H1 (cell line): ENCODE measurements around the gene ZNF747. TPM values are rescaled to one million over a fixed set of nuclear protein-coding genes. Genes with fewer than 3 reads are reported as not detected.

Experiments
- CTCF ChIA-PET: fragments of 300-600 bp; sonication (Branson Sonifier 250); formaldehyde crosslinking; loops from one replicate; lab custom pipeline; 2021; ENCODE audit not compliant: partially characterized antibody; lab: Charles Lee
- POLR2A ChIA-PET: fragments of 300-600 bp; sonication (Branson Sonifier 250); formaldehyde crosslinking; loops from one replicate; lab custom pipeline; 2021; ENCODE audit warnings: inconsistent platforms; ENCODE audit not compliant: partially characterized antibody; lab: Charles Lee
- DNase-seq, 2 experiments: peaks; one replicate each; pipeline versions ENCODE4 v3.0.0 to v3.0.0-alpha.2; 2010 to 2022; ENCODE audit warnings: low spot score in 2 of 2, low read depth in 1 of 2, mixed read lengths in 1 of 2
- FAIRE-seq: peaks from 2 replicates; lab custom pipeline; 2011; peaks lifted over from hg19 to GRCh38; lab: Jason Lieb, UNC
- H2AFZ ChIP-seq: 2 replicates; pipeline ENCODE4 v1.8.1; 2012; ENCODE audit warnings: low read length, inconsistent platforms
- H2AK5ac ChIP-seq: 2 replicates; pipeline ENCODE4 v1.6.1; 2013; ENCODE audit warnings: low read depth, low read length
- H2BK120ac ChIP-seq: replicated peaks from 2 replicates; pipeline ENCODE3; 2013; ENCODE audit warnings: low read depth, low read length, inconsistent platforms
- H2BK12ac ChIP-seq: 2 replicates; pipeline ENCODE4 v1.6.1; 2013; ENCODE audit warnings: low read depth, low read length
- H2BK15ac ChIP-seq: 2 replicates; pipeline ENCODE4 v1.6.1; 2013; ENCODE audit warnings: low read length
- H2BK20ac ChIP-seq: 2 replicates; pipeline ENCODE4 v1.6.1; 2013; ENCODE audit warnings: low read length
- H2BK5ac ChIP-seq: 2 replicates; pipeline ENCODE4 v1.6.1; 2013; ENCODE audit warnings: low read depth, low read length
- H3K14ac ChIP-seq: 2 replicates; pipeline ENCODE4 v1.6.1; 2013; ENCODE audit warnings: inconsistent platforms; ENCODE audit not compliant: insufficient read length
- H3K18ac ChIP-seq: 2 replicates; pipeline ENCODE4 v1.6.1; 2013; ENCODE audit warnings: low read length; ENCODE audit errors: extremely low read depth
- H3K23ac ChIP-seq: 2 replicates; pipeline ENCODE4 v1.6.1; 2013; ENCODE audit warnings: inconsistent platforms; ENCODE audit not compliant: insufficient read length
- H3K23me2 ChIP-seq: 2 replicates; pipeline ENCODE4 v1.6.1; 2013; ENCODE audit warnings: low read depth, low read length
- H3K27ac ChIP-seq: 2 replicates; pipeline ENCODE4 v1.6.1; 2011; ENCODE audit warnings: low read depth, low read length, inconsistent platforms
- H3K27me3 ChIP-seq, 4 experiments: replicated peaks in 1 of 4; 1 replicate in 1 of 4; 2 replicates in 3 of 4; pipeline versions ENCODE4 v1.6.1 to v1.8.1; 2011 to 2013; ENCODE audit warnings: low read length in 3 of 4, mild to moderate bottlenecking in 3 of 4, inconsistent platforms in 2 of 4, mixed read lengths in 2 of 4, moderate library complexity in 1 of 4; ENCODE audit not compliant: control insufficient read depth in 3 of 4, insufficient read depth in 3 of 4; ENCODE audit errors: extremely low read depth in 1 of 4
- H3K36me3 ChIP-seq, 4 experiments: 2 replicates each; pipeline versions ENCODE4 v1.6.1 to v1.8.1; 2011 to 2013; ENCODE audit warnings: mild to moderate bottlenecking in 4 of 4, low read length in 3 of 4, moderate library complexity in 2 of 4, control low read depth in 1 of 4, inconsistent platforms in 1 of 4; ENCODE audit not compliant: insufficient read depth in 4 of 4, control insufficient read depth in 2 of 4
- H3K4ac ChIP-seq: replicated peaks from 2 replicates; pipeline ENCODE3; 2013; ENCODE audit warnings: low read length, low read depth, mixed read lengths, inconsistent platforms; ENCODE audit not compliant: insufficient read length
- H3K4me1 ChIP-seq, 4 experiments: replicated peaks in 1 of 4; 1 replicate in 1 of 4; 2 replicates in 3 of 4; pipeline versions ENCODE4 v1.6.1 to v1.8.1; 2011 to 2013; ENCODE audit warnings: low read length in 3 of 4, inconsistent platforms in 2 of 4, mixed read lengths in 1 of 4; ENCODE audit not compliant: insufficient read depth in 4 of 4, control insufficient read depth in 3 of 4
- H3K4me2 ChIP-seq, 2 experiments: 2 replicates each; pipeline versions ENCODE4 v1.6.1 to v1.8.1; 2011 to 2013; ENCODE audit warnings: low read depth in 2 of 2, low read length in 2 of 2, control low read depth in 1 of 2, inconsistent platforms in 1 of 2, mild to moderate bottlenecking in 1 of 2; ENCODE audit not compliant: insufficient read depth in 1 of 2
- H3K4me3 ChIP-seq, 4 experiments: fragments of 200-600, 300-600 bp in 1 of 4; sonication (generic), shearing (Covaris generic), sonication (Bioruptor Twin) in 1 of 4; 2 replicates each; pipeline versions ENCODE4 v1.5.1 to v1.8.1; 2011 to 2016; ENCODE audit warnings: low read length in 4 of 4, low read depth in 3 of 4, control low read depth in 2 of 4, inconsistent platforms in 2 of 4, mild to moderate bottlenecking in 2 of 4, mixed read lengths in 1 of 4, moderate library complexity in 1 of 4; ENCODE audit not compliant: insufficient read depth in 2 of 4; ENCODE audit errors: extremely low read depth in 1 of 4
- H3K56ac ChIP-seq: replicated peaks from 2 replicates; pipeline ENCODE3; 2013; ENCODE audit warnings: low read depth, mild to moderate bottlenecking, mixed read lengths, low read length, inconsistent platforms; ENCODE audit not compliant: insufficient read length
- H3K79me1 ChIP-seq: 2 replicates; pipeline ENCODE4 v1.6.1; 2013; ENCODE audit warnings: low read depth, low read length, control low read depth
- H3K79me2 ChIP-seq, 2 experiments: 2 replicates each; pipeline versions ENCODE4 v1.6.1 to v1.8.1; 2012 to 2013; ENCODE audit warnings: low read length in 2 of 2, mild to moderate bottlenecking in 2 of 2, inconsistent platforms in 1 of 2; ENCODE audit not compliant: insufficient read depth in 2 of 2, control insufficient read depth in 1 of 2
- H3K9ac ChIP-seq, 4 experiments: replicated peaks in 1 of 4; 1 replicate in 1 of 4; 2 replicates in 3 of 4; pipeline versions ENCODE4 v1.6.1 to v1.8.1; 2011 to 2013; ENCODE audit warnings: low read depth in 3 of 4, low read length in 3 of 4, control low read depth in 2 of 4, mild to moderate bottlenecking in 2 of 4, moderate library complexity in 2 of 4, inconsistent platforms in 1 of 4; ENCODE audit errors: extremely low read depth in 1 of 4
- H3K9me3 ChIP-seq, 2 experiments: 2 replicates each; pipeline versions ENCODE4 v1.6.1 to v1.8.1; 2012 to 2013; ENCODE audit warnings: mild to moderate bottlenecking in 2 of 2, moderate library complexity in 2 of 2, control low read depth in 1 of 2, inconsistent platforms in 1 of 2, low read depth in 1 of 2, low read length in 1 of 2, mixed read lengths in 1 of 2; ENCODE audit not compliant: insufficient read depth in 2 of 2
- H4K20me1 ChIP-seq, 2 experiments: replicated peaks in 1 of 2; 2 replicates each; pipeline versions ENCODE3 to v1.8.1; 2011 to 2013; ENCODE audit warnings: inconsistent platforms in 2 of 2, low read length in 2 of 2, mild to moderate bottlenecking in 1 of 2; ENCODE audit not compliant: insufficient read depth in 2 of 2, control insufficient read depth in 1 of 2
- H4K5ac ChIP-seq: 2 replicates; pipeline ENCODE4 v1.6.1; 2013; ENCODE audit warnings: low read length, low read depth, mixed read lengths, inconsistent platforms; ENCODE audit not compliant: insufficient read length
- H4K8ac ChIP-seq: 2 replicates; pipeline ENCODE4 v1.8.0; 2013; ENCODE audit warnings: mild to moderate bottlenecking, moderate library complexity, low read length, inconsistent platforms; ENCODE audit not compliant: insufficient read depth; ENCODE audit errors: extremely low read depth
- H4K91ac ChIP-seq: replicated peaks from 2 replicates; pipeline ENCODE3; 2013; ENCODE audit warnings: low read length, mixed read lengths, inconsistent platforms; ENCODE audit not compliant: insufficient read length
- BCL11A ChIP-seq, 2 experiments: IDR thresholded peaks; one replicate each; pipeline ENCODE4 v1.6.1; 2011; ENCODE audit warnings: low read depth in 2 of 2, low read length in 2 of 2, mild to moderate bottlenecking in 2 of 2
- CBX5 ChIP-seq: fragments of 300-800, 300-1000 bp; sonication (generic); IDR thresholded peaks from 2 replicates; pipeline ENCODE4 v1.7.1; 2016; ENCODE audit warnings: antibody characterized with exemption, low read length, low read depth
- CBX8 ChIP-seq: fragments of 300-800, 300-1000 bp; sonication (generic); IDR thresholded peaks from 2 replicates; pipeline ENCODE4 v1.7.1; 2016; ENCODE audit warnings: low read depth, low read length, borderline replicate concordance
- EGR1 ChIP-seq: IDR thresholded peaks from 2 replicates; pipeline ENCODE4 v1.6.1; 2011; ENCODE audit warnings: low read depth, low read length, borderline replicate concordance
- EZH2 ChIP-seq: fragments of 200-600 bp; sonication (generic); IDR thresholded peaks from 2 replicates; pipeline ENCODE4 v1.7.1; 2012; ENCODE audit warnings: low read depth, mild to moderate bottlenecking, moderate library complexity, low read length, inconsistent platforms; ENCODE audit not compliant: severe bottlenecking
- JUND ChIP-seq: IDR thresholded peaks from 2 replicates; pipeline ENCODE4 v1.6.1; 2011; ENCODE audit warnings: mild to moderate bottlenecking, improper control_type of control experiment, low read length
- POU5F1 ChIP-seq: IDR thresholded peaks from 2 replicates; pipeline ENCODE4 v1.6.1; 2011; ENCODE audit warnings: low read depth, mild to moderate bottlenecking, low read length, moderate library complexity
- RAD21 ChIP-seq, 2 experiments: IDR thresholded peaks in 1 of 2; conservative IDR thresholded peaks in 1 of 2; 2 replicates each; pipeline ENCODE4 v1.6.1; 2011; ENCODE audit warnings: low read depth in 2 of 2, low read length in 2 of 2, improper control_type of control experiment in 1 of 2, inconsistent platforms in 1 of 2, mild to moderate bottlenecking in 1 of 2, moderate library complexity in 1 of 2
- RNF2 ChIP-seq: fragments of 200-900, 300-1000 bp; sonication (generic); IDR thresholded peaks from 2 replicates; pipeline ENCODE4 v1.7.1; 2016; ENCODE audit warnings: borderline replicate concordance, low read depth, mild to moderate bottlenecking, antibody characterized with exemption, low read length; ENCODE audit not compliant: poor library complexity, severe bottlenecking; ENCODE audit errors: missing control alignments
- SIX5 ChIP-seq: IDR thresholded peaks from 2 replicates; pipeline ENCODE4 v1.6.1; 2011; ENCODE audit warnings: mild to moderate bottlenecking, low read depth, low read length
- SP2 ChIP-seq: IDR thresholded peaks from 2 replicates; pipeline ENCODE4 v1.6.1; 2012; ENCODE audit warnings: mild to moderate bottlenecking, low read length, inconsistent platforms
- ZNF274 ChIP-seq: IDR thresholded peaks from 2 replicates; pipeline ENCODE4 v1.7.0; 2012; ENCODE audit warnings: low read length, borderline replicate concordance; ENCODE audit errors: extremely low read depth
- WGBS, 2 experiments: shearing (Covaris generic) in 1 of 2; methylation state at CpG; one replicate each; pipeline versions ENCODE4 v1.1.6 to v1.1.7; 2013 to 2015; ENCODE audit warnings: low lambda C conversion rate in 2 of 2, mixed read lengths in 2 of 2, inconsistent platforms in 1 of 2, low coverage in 1 of 2, missing lambda C conversion rate in 1 of 2; ENCODE audit not compliant: insufficient replicate concordance in 2 of 2, insufficient coverage in 1 of 2, insufficient read length in 1 of 2; ENCODE audit errors: extremely low coverage in 1 of 2, missing lambda C conversion rate in 1 of 2; 5-methylcytosine and 5-hydroxymethylcytosine counted together
- polyA plus RNA-seq, 7 experiments: library from polyadenylated mRNA; depleted of rRNA in 3 of 7; stranded (reverse) in 5 of 7; unstranded in 2 of 7; fragments of >200 nt in 5 of 7; fragments of 200-250 nt in 2 of 7; gene quantifications; 1 replicate in 5 of 7; 2 replicates in 1 of 7; 4 replicates in 1 of 7; pipeline versions ENCODE4 v1.2.1 to v1.2.3, GENCODE V29; 2011 to 2013; ENCODE audit warnings: missing spikeins in 2 of 7, mixed read lengths in 2 of 7
- total RNA-seq: library from RNA; stranded (reverse); fragmentation: NEBNext Ultra II Directional; extraction: Animal tissue kit (Norgen Biotek cat#: 25700); gene quantifications from 2 replicates; pipeline ENCODE4 v1.2.1, GENCODE V29; 2021
- TF ChIP-seq, protein P1 (sequence below): IDR thresholded peaks from 2 replicates; pipeline ENCODE4 v1.6.1; 2011; ENCODE audit warnings: low read depth, mild to moderate bottlenecking, low read length; ENCODE audit not compliant: insufficient read depth

ZNF747 gene
- total and polyA plus RNA-seq, 2 of the 8 experiments (the other 6 are each of a cell fraction or from before 2014, with no cell fraction given) = 9.9 to 10.3 TPM

- Histone ChIP-seq H3K18ac (no peak overlapping the region), H3K4me2 (no peak overlapping the region), H2AFZ (no peak overlapping the region), H2BK120ac (no peak overlapping the region), H2BK5ac (no peak overlapping the region), H3K79me1 (no peaks in the 10 kb centered on the region), H3K4me3 (no peak overlapping the region), H3K36me3 (no peaks in the 10 kb centered on the region), H3K27me3 (no peaks in the 10 kb centered on the region), H2BK15ac (no peak overlapping the region), H3K14ac (no peak overlapping the region), H4K91ac (no peak overlapping the region), H3K56ac (no peak overlapping the region), H2BK12ac (no peak overlapping the region), H4K8ac (no peak overlapping the region), H4K20me1 (no peaks in the 10 kb centered on the region), H4K5ac (no peak overlapping the region), H2BK20ac (no peak overlapping the region), H3K9me3 (no peaks in the 10 kb centered on the region; a peak in 1 of 4 replicates), H3K23me2 (no peaks in the 10 kb centered on the region), H3K4ac (no peak overlapping the region), H3K23ac (no peak overlapping the region), H3K27ac (no peak overlapping the region), H3K4me1 (no peaks in the 10 kb centered on the region), H2AK5ac (no peak overlapping the region), H3K9ac (no peak overlapping the region), H3K79me2 (no peaks in the 10 kb centered on the region)
- ChIA-PET CTCF (interaction anchor here (0.8 to 4.1 kb wide), 12 partner anchors 8 to 148 kb away, joined by 3 to 16 read pairs (median 6); partner anchors contain the start of genes DCTPP1 and ZNF747), POLR2A (interaction anchor here (0.7 to 1.5 kb wide), 3 partner anchors 9 to 358 kb away, joined by 3 read pairs; partner anchors contain the start of genes ITGAL, MAPK3 and ZNF747)
- DNase-seq (no peak), FAIRE-seq (no peak)
- 93% methylated on average over 5 of the region's 5 CpGs; no CpG with 5 or more reads in 1 of the 2 experiments for WGBS, 2 experiments
- TF ChIP-seq ZNF274 (no peak), RNF2 (no peak), EZH2 (no peak), EGR1 (no peak), RAD21 (IDR thresholded peaks at IDR 0.05 in 1 of 2, conservative IDR thresholded peaks at IDR 0.05 in 1 of 2; ENCODE audit: low read depth in 2 of 2, low read length in 2 of 2) (no peak), CBX8 (no peak), SIX5 (no peak), BCL11A (IDR thresholded peaks at IDR 0.05; ENCODE audit: low read depth in 2 of 2, low read length in 2 of 2) (no peak), CBX5 (no peak), SP2 (no peak), POU5F1 (no peak), JUND (no peak)
- TF ChIP-seq, protein P1, sequence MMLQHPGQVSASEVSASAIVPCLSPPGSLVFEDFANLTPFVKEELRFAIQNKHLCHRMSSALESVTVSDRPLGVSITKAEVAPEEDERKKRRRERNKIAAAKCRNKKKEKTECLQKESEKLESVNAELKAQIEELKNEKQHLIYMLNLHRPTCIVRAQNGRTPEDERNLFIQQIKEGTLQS = no peak
Measured at GRCh38 chr16:30481381-30481780, 53.3 kb downstream of the ZNF747 start.
